Peyer's patch (tissue), 4 donors: Measurements from ENCODE around the gene ANKRD44.

Experiments used
- CTCF ChIP-seq, 6 experiments: fragments of 450-650 bp in 4 of 6; fragments of 200-600 bp in 2 of 6; sonication (generic) in 1 of 6; IDR thresholded peaks; one replicate each; pipeline ENCODE4 v1.5.1; 2017 to 2019; ENCODE audit warnings: antibody characterized with exemption in 6 of 6, mild to moderate bottlenecking in 3 of 6, moderate library complexity in 1 of 6
- POLR2A ChIP-seq, 2 donors: fragments of 450-650 bp; IDR thresholded peaks; one replicate each; pipeline ENCODE4 v1.5.1; 2017; ENCODE audit warnings: antibody characterized with exemption in 2 of 2, mild to moderate bottlenecking in 2 of 2, moderate library complexity in 2 of 2

DNA sequence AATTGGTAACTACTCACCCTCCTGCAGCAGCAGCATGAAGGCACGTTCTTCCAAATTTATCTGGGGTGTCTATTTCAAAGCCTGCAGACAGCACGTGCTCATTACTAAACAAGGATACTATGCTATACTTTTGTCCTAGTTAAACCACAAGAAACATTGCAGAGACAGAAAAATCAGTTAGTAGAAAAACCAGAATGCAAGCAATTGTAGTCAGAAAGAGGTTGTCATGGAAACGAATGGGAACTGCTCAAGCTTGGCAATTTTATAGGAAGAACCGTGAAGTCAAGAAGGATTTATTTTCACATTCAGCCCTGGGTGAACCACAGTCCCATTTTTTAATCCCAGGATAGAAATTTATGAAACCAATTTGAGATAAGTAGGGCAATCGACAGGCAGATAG is 221.9 kb downstream of the ANKRD44 start:
- TF ChIP-seq CTCF (IDR thresholded peaks at IDR 0.05) (no peak), POLR2A (IDR thresholded peaks at IDR 0.05) (no peak)
